Small intestine (tissue), 7 donors: Measurements from ENCODE around the gene OPCML. TPM values are rescaled to one million over a fixed set of nuclear protein-coding genes. Genes with fewer than 3 reads are reported as not detected.

ENCODE experiments used
- DNase-seq, 2 donors: peaks; one replicate each; pipeline versions ENCODE4 v3.0.0 to v3.0.0-alpha.2; 2013
- FAIRE-seq: peaks from 2 replicates; lab custom pipeline; 2012; peaks lifted over from hg19 to GRCh38; lab: Jason Lieb, UNC
- H3K27ac ChIP-seq, 3 donors: one replicate each; pipeline ENCODE4 v1.5.1; 2013; ENCODE audit warnings: low read length in 2 of 3, mild to moderate bottlenecking in 2 of 3, control low read depth in 1 of 3, inconsistent platforms in 1 of 3, low read depth in 1 of 3, moderate library complexity in 1 of 3
- H3K27me3 ChIP-seq, 3 donors: one replicate each; pipeline ENCODE4 v1.6.1; 2013; ENCODE audit warnings: low read length in 3 of 3, inconsistent platforms in 1 of 3; ENCODE audit not compliant: control insufficient read depth in 3 of 3, insufficient read depth in 3 of 3
- H3K36me3 ChIP-seq, 3 donors: one replicate each; pipeline ENCODE4 v1.6.1; 2013; ENCODE audit warnings: low read length in 3 of 3, inconsistent platforms in 1 of 3, low read depth in 1 of 3, mild to moderate bottlenecking in 1 of 3, moderate library complexity in 1 of 3; ENCODE audit not compliant: control insufficient read depth in 3 of 3, insufficient read depth in 2 of 3
- H3K4me1 ChIP-seq, 3 donors: one replicate each; pipeline ENCODE4 v1.6.1; 2013; ENCODE audit warnings: low read length in 2 of 3, inconsistent platforms in 1 of 3, low read depth in 1 of 3, mild to moderate bottlenecking in 1 of 3, moderate library complexity in 1 of 3; ENCODE audit not compliant: control insufficient read depth in 3 of 3, insufficient read depth in 2 of 3
- H3K4me3 ChIP-seq, 3 donors: one replicate each; pipeline ENCODE4 v1.5.1; 2013; ENCODE audit warnings: low read length in 3 of 3, control low read depth in 1 of 3, inconsistent platforms in 1 of 3, low read depth in 1 of 3, mild to moderate bottlenecking in 1 of 3, moderate library complexity in 1 of 3
- H3K9me3 ChIP-seq, 2 donors: one replicate each; pipeline ENCODE4 v1.6.1; 2013; ENCODE audit warnings: low read depth in 1 of 2, low read length in 1 of 2; ENCODE audit not compliant: control insufficient read depth in 2 of 2, insufficient read depth in 1 of 2
- WGBS, 3 donors: extraction: QIAGEN DNeasy Blood & Tissue Kit; methylation state at CpG; one replicate each; pipeline ENCODE4 v1.1.7; 2013; 5-methylcytosine and 5-hydroxymethylcytosine counted together
- polyA plus RNA-seq, 4 donors: library from polyadenylated mRNA; stranded (reverse) in 3 of 4; unstranded in 1 of 4; fragments of 200-250 nt in 3 of 4; fragments of 120-200 nt in 1 of 4; gene quantifications; one replicate each; pipeline versions ENCODE4 v1.2.1 to v1.2.3, GENCODE V29; 2013
- donor health status: healthy with polysubstance abuse.
- donor health status: control.
- donor health status: control.
- donor health status: Bipolar disorder and iron deficiency.
- donor health status: healthy.

Gene OPCML
- polyA plus RNA-seq, 4 donors = 0.16 to 2.0 TPM; not detected in 2

- H3K4me3 ChIP-seq = no peak overlapping the region
- no peak overlapping the region for H3K27ac ChIP-seq
- no peaks in the 10 kb centered on the region for H3K36me3 ChIP-seq
- no peaks in the 10 kb centered on the region for H3K4me1 ChIP-seq
- FAIRE-seq = no peak
- no peak for DNase-seq
- H3K9me3 ChIP-seq = no peaks in the 10 kb centered on the region
- 76 to 87% (median 79%) methylated on average over 4 of the region's 4 CpGs for WGBS, 3 donors
- no peaks in the 10 kb centered on the region for H3K27me3 ChIP-seq
These were observed 895.8 kb downstream of the OPCML start for GRCh38 chr11:132636523-132636922.

DNA sequence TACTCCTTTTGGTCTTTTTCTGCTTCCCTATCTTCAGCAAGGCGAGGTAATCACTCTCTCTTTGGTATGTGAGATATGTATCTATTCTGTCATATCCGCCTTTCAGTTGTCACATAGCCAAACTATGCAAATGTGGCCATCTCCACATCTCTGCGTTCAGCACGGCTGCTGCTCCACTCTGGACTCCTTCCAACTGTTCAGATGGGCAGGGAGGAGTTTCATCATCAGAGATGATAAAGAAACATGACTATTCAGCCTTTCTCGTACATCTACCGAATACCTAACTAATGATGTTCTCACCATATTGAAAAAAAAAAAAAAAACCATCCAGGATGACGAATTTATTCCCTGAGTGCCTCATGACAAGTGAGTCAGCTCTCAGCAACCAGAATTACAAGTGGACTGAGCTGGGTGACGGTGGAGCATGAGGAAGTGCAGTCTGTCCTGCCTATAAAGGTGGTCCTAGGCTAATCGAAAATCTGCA lies 899.6 kb downstream of the OPCML start:
- FAIRE-seq = no peak

DNA sequence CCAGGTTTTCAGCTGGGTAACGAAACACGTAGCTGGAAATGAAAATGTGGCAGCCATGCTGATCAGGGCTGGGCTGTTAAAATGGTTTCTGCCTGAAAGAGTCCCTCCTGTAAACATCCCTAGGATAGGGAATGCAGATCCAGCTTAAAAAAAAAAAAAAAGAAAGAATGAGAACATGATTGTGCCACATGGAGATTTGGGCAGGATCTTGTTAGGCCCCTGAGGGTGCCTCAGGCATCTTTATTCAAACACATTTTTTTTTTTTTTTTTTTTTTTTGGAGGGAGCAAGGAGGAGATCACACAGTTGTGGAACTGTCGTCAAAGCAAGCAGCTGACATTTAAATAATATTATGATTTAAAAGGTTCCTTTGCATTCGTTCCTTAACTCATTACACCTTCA lies 900.3 kb downstream of the OPCML start:
- Histone ChIP-seq H3K9me3 (peaks cover 0 to 2% of the 10 kb centered on the region in 2 donors), H3K4me1 (no peaks in the 10 kb centered on the region), H3K4me3 (no peak overlapping the region), H3K36me3 (no peaks in the 10 kb centered on the region), H3K27me3 (no peaks in the 10 kb centered on the region), H3K27ac (no peak overlapping the region)
- WGBS, 3 donors = 88 to 93% (median 89%) methylated on average over 4 of the region's 4 CpGs
- DNase-seq (no peak), FAIRE-seq (no peak)

More for the DNA sequence above, 899.6 kb downstream of the OPCML start:
- 59 to 65% (median 64%) methylated on average over 9 of the region's 9 CpGs for WGBS, 3 donors
- Histone ChIP-seq H3K4me1 (no peaks in the 10 kb centered on the region), H3K9me3 (peaks cover 0 to 2% of the 10 kb centered on the region in 2 donors), H3K4me3 (no peak overlapping the region), H3K36me3 (no peaks in the 10 kb centered on the region), H3K27me3 (no peaks in the 10 kb centered on the region), H3K27ac (no peak overlapping the region)
- DNase-seq = no peak

DNA sequence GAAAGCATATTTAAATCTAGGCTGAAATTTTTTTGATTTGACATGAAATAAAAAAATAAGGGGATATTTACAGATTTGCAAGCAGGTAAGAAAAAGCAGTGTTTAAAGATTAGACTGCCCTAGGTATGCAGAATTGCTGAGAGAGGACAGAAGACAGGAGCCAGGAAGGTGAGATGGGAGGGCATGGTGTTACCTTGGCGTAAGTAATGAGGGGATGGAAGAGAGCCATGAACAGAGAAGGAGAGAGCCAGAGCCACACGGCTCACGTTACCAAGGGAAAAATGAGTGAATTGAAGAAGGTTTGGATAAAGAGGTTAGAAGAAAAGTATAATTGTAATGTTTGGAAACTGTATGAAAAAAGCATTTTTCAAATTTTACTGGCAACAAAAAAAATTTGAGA lies 904.3 kb downstream of the OPCML start:
- no peak for DNase-seq
- WGBS, 3 donors = 89 to 96% (median 93%) methylated on average over 3 of the region's 3 CpGs
- Histone ChIP-seq H3K4me3 (no peak overlapping the region), H3K27ac (no peak overlapping the region), H3K9me3 (peaks cover 0 to 2% of the 10 kb centered on the region in 2 donors), H3K4me1 (no peaks in the 10 kb centered on the region), H3K36me3 (no peaks in the 10 kb centered on the region), H3K27me3 (no peaks in the 10 kb centered on the region)
- FAIRE-seq = no peak

GRCh38 chr11:132626446-132626845 lies 905.9 kb downstream of the OPCML start:
- Histone ChIP-seq H3K27ac (no peak overlapping the region), H3K36me3 (no peaks in the 10 kb centered on the region), H3K9me3 (peaks cover 0 to 2% of the 10 kb centered on the region in 2 donors), H3K27me3 (no peaks in the 10 kb centered on the region), H3K4me1 (no peaks in the 10 kb centered on the region), H3K4me3 (no peak overlapping the region)
- WGBS, 3 donors = 30 to 58% (median 41%) methylated on average over 2 of the region's 2 CpGs
- no peak for FAIRE-seq
- no peak for DNase-seq

DNA sequence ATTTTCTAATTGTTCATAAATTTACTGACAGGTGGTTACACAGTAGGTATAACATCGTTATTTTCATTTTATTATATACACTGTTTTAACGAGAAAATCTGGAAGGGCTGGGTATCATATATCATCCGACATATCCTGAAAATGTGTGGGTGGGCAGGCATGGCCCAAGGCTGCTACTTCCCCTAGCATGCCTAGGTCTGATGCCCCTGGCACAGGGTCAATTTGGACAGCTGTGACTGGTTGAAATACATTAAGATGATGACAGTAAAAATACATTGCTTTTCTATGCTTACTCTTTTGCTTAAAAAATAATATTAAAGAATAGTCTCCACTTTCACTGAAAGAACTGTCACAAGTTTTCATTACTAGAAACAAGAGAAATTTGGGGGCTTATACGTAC lies 908.8 kb downstream of the OPCML start:
- Histone ChIP-seq H3K36me3 (no peaks in the 10 kb centered on the region), H3K27ac (no peak overlapping the region), H3K4me1 (no peaks in the 10 kb centered on the region), H3K4me3 (no peak overlapping the region), H3K9me3 (no peaks in the 10 kb centered on the region), H3K27me3 (no peaks in the 10 kb centered on the region)
- DNase-seq = no peak
- 67 to 72% (median 71%) methylated on average over 4 of the region's 4 CpGs for WGBS, 3 donors
- no peak for FAIRE-seq

GRCh38 chr11:132621976-132622580 lies 910.2 kb downstream of the OPCML start:
- WGBS, 3 donors = 65 to 79% (median 77%) methylated on average over 6 of the region's 6 CpGs
- no peak for FAIRE-seq
- H3K4me3 ChIP-seq = no peak overlapping the region

GRCh38 chr11:132620423-132620822 lies 911.9 kb downstream of the OPCML start:
- Histone ChIP-seq H3K27ac (no peak overlapping the region), H3K4me3 (no peak overlapping the region), H3K9me3 (no peaks in the 10 kb centered on the region), H3K27me3 (no peaks in the 10 kb centered on the region), H3K4me1 (no peaks in the 10 kb centered on the region), H3K36me3 (no peaks in the 10 kb centered on the region)
- no peak for DNase-seq
- WGBS, 3 donors = 70 to 76% (median 70%) methylated on average over 2 of the region's 2 CpGs
- no peak for FAIRE-seq

More at GRCh38 chr11:132621976-132622580, 910.2 kb downstream of the OPCML start:
- no peaks in the 10 kb centered on the region for H3K27me3 ChIP-seq
- H3K9me3 ChIP-seq = no peaks in the 10 kb centered on the region
- no peak for DNase-seq
- no peak overlapping the region for H3K27ac ChIP-seq
- no peaks in the 10 kb centered on the region for H3K4me1 ChIP-seq
- no peaks in the 10 kb centered on the region for H3K36me3 ChIP-seq

DNA sequence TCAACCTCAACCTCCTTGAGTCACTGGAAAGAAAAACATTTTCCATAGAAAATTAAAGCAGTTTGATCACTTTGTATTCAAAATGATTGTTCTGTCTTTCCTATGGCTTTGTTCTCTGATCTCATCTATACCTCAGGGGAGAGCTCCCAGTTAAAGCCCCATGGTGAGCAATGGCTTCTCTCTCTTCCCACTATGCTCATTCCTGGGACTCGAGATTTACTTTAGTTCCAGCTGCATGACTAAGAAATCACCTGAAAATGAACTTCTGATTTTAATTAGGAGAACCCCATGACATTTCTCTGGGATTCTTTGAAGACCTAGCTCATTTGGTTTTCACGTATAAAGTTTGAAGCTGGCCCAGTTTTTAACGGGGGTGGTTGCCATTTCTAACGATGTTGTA lies 921.5 kb downstream of the OPCML start:
- Histone ChIP-seq H3K4me3 (no peak overlapping the region), H3K27me3 (no peaks in the 10 kb centered on the region), H3K27ac (no peak overlapping the region), H3K4me1 (no peaks in the 10 kb centered on the region), H3K9me3 (no peaks in the 10 kb centered on the region), H3K36me3 (no peaks in the 10 kb centered on the region)
- DNase-seq (no peak), FAIRE-seq (no peak)
- 70 to 85% (median 78%) methylated on average over 4 of the region's 4 CpGs for WGBS, 3 donors
